ENCODE data around the gene RCCD1.

Gene RCCD1

DNA sequence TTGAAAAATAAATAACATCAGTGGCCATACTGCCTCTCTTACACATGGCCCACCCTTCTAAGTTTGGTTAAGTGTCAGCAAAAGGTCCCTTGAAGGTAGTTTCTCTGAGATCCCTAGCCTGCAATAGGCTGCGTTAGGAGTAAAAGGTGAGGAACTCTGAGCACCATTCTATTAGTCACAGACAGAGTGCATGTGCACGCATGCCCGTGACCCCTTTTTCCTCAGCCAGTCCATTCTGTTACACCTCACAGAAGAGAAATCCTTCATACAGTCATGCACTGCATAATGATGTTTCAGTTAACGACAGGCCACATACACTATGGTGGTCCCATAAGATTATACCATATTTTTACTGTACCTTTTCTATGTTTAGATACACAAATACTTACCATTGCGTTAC is 12.5 kb downstream of the RCCD1 start:
- H3K4me3 ChIP-seq (ENCODE audit: low read depth, low read length), result no peak overlapping the region
- in situ Hi-C loops (cut with HindIII; ENCODE audit: low sequenced_read_pairs), result no loop called here
- no peak for DNase-seq (ENCODE audit: low read depth)
- TF ChIP-seq, protein P1, sequence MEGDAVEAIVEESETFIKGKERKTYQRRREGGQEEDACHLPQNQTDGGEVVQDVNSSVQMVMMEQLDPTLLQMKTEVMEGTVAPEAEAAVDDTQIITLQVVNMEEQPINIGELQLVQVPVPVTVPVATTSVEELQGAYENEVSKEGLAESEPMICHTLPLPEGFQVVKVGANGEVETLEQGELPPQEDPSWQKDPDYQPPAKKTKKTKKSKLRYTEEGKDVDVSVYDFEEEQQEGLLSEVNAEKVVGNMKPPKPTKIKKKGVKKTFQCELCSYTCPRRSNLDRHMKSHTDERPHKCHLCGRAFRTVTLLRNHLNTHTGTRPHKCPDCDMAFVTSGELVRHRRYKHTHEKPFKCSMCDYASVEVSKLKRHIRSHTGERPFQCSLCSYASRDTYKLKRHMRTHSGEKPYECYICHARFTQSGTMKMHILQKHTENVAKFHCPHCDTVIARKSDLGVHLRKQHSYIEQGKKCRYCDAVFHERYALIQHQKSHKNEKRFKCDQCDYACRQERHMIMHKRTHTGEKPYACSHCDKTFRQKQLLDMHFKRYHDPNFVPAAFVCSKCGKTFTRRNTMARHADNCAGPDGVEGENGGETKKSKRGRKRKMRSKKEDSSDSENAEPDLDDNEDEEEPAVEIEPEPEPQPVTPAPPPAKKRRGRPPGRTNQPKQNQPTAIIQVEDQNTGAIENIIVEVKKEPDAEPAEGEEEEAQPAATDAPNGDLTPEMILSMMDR (IDR thresholded peaks at IDR 0.05; ENCODE audit: low read depth, low read length, missing control alignments), result no peak

DNA sequence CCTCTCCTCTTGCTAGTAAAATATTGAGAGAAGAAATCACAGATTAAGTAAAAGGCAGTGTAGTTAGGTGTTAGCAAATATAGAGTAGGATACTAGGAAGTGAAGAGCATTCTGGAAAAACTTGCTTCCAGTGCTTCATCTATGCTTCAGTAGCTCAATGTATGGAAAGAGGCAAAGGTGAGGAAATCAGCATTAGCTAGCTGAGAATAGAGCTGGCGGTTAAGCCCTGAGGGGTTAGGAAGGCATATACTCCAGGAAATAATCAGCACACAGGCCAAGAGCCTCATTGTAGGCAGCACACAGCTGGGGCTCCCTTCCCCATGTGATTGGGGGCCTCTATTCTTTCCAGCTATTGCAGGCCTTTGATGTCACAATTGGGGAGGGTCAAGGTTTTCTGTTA is 13.8 kb downstream of the RCCD1 start:
- no peak for DNase-seq (ENCODE audit: low read depth)
- TF ChIP-seq, protein P1 (IDR thresholded peaks at IDR 0.05; ENCODE audit: low read depth, low read length, missing control alignments), result no peak
- in situ Hi-C loops (cut with HindIII; ENCODE audit: low sequenced_read_pairs), result no loop called here
- H3K4me3 ChIP-seq (ENCODE audit: low read depth, low read length), result no peak overlapping the region

DNA sequence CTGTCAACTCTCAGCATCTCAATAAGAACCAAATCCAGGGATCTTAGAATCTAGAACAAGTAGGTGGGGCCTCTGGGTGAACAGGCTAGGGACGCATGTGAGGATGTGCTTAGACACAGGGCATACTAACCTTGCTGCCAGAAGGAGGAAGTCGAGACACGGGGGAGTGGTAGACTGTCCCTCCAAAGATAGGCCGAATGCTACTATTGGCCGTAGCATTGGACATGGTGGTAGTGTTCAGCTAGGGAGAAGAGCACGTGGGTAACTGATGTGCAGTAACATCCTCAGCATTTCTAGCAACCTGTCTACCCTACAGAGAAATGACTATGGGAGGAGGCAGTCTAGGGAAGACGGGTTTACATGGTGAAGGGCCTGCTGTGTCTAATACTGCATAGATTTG is 15.6 kb downstream of the RCCD1 start:
- H3K4me3 ChIP-seq (ENCODE audit: low read depth, low read length), result no peak overlapping the region
- TF ChIP-seq, protein P1 (IDR thresholded peaks at IDR 0.05; ENCODE audit: low read depth, low read length, missing control alignments), result no peak
- in situ Hi-C loops (cut with HindIII; ENCODE audit: low sequenced_read_pairs), result no loop called here

DNA sequence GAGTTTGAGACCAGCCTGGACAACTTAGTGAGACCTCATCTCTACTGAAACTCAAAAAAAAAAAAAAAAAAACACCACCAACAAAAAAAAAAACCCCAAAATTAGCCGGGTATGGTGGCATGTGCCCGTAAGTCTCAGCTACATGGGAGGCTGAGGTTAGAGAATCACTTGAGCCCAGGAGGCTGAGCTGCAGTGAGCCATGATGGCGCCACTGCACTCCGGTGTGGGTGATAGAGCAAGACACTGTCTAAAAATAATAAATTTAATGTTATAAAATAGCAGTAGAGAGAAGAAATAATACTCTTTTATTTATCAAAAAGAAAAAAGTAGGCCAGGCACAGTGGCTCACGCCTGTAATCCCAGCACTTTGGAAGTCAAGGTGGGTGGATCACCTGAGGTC is 17.4 kb downstream of the RCCD1 start:
- no peak overlapping the region for H3K4me3 ChIP-seq (ENCODE audit: low read depth, low read length)
- in situ Hi-C loops (cut with HindIII; ENCODE audit: low sequenced_read_pairs), result no loop called here
- TF ChIP-seq, protein P1 (IDR thresholded peaks at IDR 0.05; ENCODE audit: low read depth, low read length, missing control alignments), result no peak
- DNase-seq (ENCODE audit: low read depth), result no peak

More for the DNA sequence above, 15.6 kb downstream of the RCCD1 start:
- DNase-seq (ENCODE audit: low read depth), result no peak

DNA sequence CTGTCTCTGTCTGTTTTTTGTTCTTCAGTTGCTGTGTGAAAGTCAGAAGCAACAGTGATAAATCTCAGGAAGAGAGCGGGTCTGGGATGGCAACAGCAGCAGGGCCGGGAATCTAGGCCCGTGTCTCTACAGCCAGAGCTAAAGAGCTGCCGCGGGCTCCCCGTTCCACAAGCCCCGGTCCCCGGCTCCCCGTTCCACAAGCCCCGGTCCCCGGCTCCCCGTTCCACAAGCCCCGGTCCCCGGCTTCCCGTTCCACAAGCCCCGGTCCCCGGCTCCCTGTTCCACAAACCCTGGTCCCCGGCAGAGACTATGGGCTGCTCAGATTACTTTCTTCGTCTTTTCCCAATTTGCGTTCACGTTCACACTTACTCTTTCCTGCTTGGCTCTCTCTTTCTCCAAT is 19.5 kb downstream of the RCCD1 start:
- in situ Hi-C loops (cut with HindIII; ENCODE audit: low sequenced_read_pairs), result no loop called here
- no peak for DNase-seq (ENCODE audit: low read depth)
- no peak overlapping the region for H3K4me3 ChIP-seq (ENCODE audit: low read depth, low read length)
- TF ChIP-seq, protein P1 (IDR thresholded peaks at IDR 0.05; ENCODE audit: low read depth, low read length, missing control alignments), result no peak

DNA sequence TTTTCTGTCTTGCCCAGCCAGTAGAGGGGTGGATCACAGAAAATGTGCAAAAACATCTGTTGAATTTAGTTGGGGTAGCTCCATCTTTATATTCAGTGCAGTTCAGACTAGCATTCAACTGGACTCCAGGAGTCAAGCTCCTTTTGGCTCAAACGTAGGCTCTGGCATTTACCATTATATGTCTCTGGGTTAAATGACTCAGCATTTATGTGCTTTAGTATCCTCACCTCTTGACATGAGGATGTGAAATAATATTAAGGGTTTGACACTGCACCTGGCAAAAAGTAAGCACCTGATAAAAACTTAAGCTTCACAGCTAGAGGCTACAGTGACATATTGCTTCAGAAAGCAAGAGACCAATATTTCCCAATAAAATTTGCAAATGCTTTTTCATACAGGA is 24.9 kb downstream of the RCCD1 start:
- TF ChIP-seq, protein P1 (IDR thresholded peaks at IDR 0.05; ENCODE audit: low read depth, low read length, missing control alignments), result no peak
- DNase-seq (ENCODE audit: low read depth), result no peak
- in situ Hi-C loops (cut with HindIII; ENCODE audit: low sequenced_read_pairs), result no loop called here
- H3K4me3 ChIP-seq (ENCODE audit: low read depth, low read length), result no peak overlapping the region

DNA sequence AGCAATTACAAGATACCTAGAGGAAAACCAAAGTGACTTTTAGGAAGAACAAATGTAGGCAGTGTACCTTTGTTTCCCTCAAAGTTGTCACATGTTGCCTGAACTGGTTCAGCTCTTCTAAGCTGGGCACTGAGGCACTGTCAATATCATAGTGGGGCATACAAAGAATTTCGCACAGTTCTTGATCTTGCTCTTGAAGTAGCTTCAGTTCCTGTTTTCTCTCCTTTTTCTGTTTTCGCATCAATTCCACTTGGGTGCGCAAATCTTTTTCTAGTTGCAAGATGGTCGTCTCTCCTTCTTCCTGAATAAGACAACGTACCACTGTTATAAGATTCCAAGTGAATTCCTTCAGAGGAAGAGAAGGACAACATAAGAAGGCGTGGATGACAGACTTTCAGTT is 27.0 kb downstream of the RCCD1 start:
- no peak overlapping the region for H3K4me3 ChIP-seq (ENCODE audit: low read depth, low read length)
- in situ Hi-C loops (cut with HindIII; ENCODE audit: low sequenced_read_pairs), result no loop called here
- no peak for DNase-seq (ENCODE audit: low read depth)
- TF ChIP-seq, protein P1 (IDR thresholded peaks at IDR 0.05; ENCODE audit: low read depth, low read length, missing control alignments), result no peak

Data from astrocyte of the cerebellum (primary cell).